Transverse colon (tissue), 4 donors: ENCODE data around the gene ABCC11.

Source experiments
- CTCF ChIP-seq, 5 experiments: fragments of 200-600 bp in 3 of 5; fragments of 450-650 bp in 2 of 5; sonication (generic) in 3 of 5; IDR thresholded peaks; 1 replicate in 2 of 5; 2 replicates in 3 of 5; pipeline ENCODE4 v1.5.1; 2016 to 2017; ENCODE audit warnings: antibody characterized with exemption in 5 of 5, inconsistent platforms in 3 of 5, mild to moderate bottlenecking in 2 of 5, moderate library complexity in 1 of 5
- EP300 ChIP-seq: sonication (generic); formaldehyde crosslinking; IDR thresholded peaks from one replicate; pipeline ENCODE4 v1.6.1; 2017; ENCODE audit warnings: antibody characterized with exemption, low read depth
- POLR2A ChIP-seq: fragments of 450-650 bp; IDR thresholded peaks from one replicate; pipeline ENCODE4 v1.6.1; 2016; ENCODE audit warnings: antibody characterized with exemption, mild to moderate bottlenecking, moderate library complexity
- POLR2AphosphoS5 ChIP-seq, 3 donors: sonication (generic); formaldehyde crosslinking; IDR thresholded peaks; one replicate each; pipeline ENCODE4 v1.6.1; 2016; ENCODE audit warnings: antibody characterized with exemption in 3 of 3

- TF ChIP-seq CTCF (IDR thresholded peaks at IDR 0.05) = no peak
- TF ChIP-seq POLR2AphosphoS5 (IDR thresholded peaks at IDR 0.05) = no peak
- TF ChIP-seq EP300 = no peak
- no peak for TF ChIP-seq POLR2A
Measured at GRCh38 chr16:48162839-48163410, 84.4 kb downstream of the ABCC11 start.
